Measurements from ENCODE around the gene ZNF831. TPM values are rescaled to one million over a fixed set of nuclear protein-coding genes. Genes with fewer than 3 reads are reported as not detected.

Gene ZNF831
- under 1 TPM; 0.07 to 0.10 (median 0.07) TPM for polyA plus RNA-seq (ENCODE audit: insufficient read length in 3 of 3)

- no peak for DNase-seq (ENCODE audit: low read depth in 3 of 3, low spot score in 2 of 3)
Observed at GRCh38 chr20:59163631-59164530, at the start of gene ZNF831. TSS of gene ZNF831 (plus strand) at chr20:59163821. CDS start at chr20:59191020, 27,199 bp downstream.

GRCh38 chr20:59117526-59117925, 46.1 kb upstream of the ZNF831 start:
- no peak for DNase-seq (ENCODE audit: low read depth in 3 of 3, low spot score in 2 of 3)

GRCh38 chr20:59118855-59119254, 44.8 kb upstream of the ZNF831 start:
- DNase-seq (ENCODE audit: low read depth in 3 of 3, low spot score in 2 of 3), result no peak

GRCh38 chr20:59120491-59120890, 43.1 kb upstream of the ZNF831 start:
- no peak for DNase-seq (ENCODE audit: low read depth in 3 of 3, low spot score in 2 of 3)

GRCh38 chr20:59120919-59121318, 42.7 kb upstream of the ZNF831 start:
- DNase-seq (ENCODE audit: low read depth in 3 of 3, low spot score in 2 of 3), result no peak

GRCh38 chr20:59121714-59122565, 41.7 kb upstream of the ZNF831 start:
- DNase-seq (ENCODE audit: low read depth in 3 of 3, low spot score in 2 of 3), result no peak

- no peak for DNase-seq (ENCODE audit: low read depth in 3 of 3, low spot score in 2 of 3)
Observed at GRCh38 chr20:59122566-59122919, 41.1 kb upstream of the ZNF831 start.

GRCh38 chr20:59123011-59123677, 40.5 kb upstream of the ZNF831 start:
- no peak for DNase-seq (ENCODE audit: low read depth in 3 of 3, low spot score in 2 of 3)

- no peak for DNase-seq (ENCODE audit: low read depth in 3 of 3, low spot score in 2 of 3)
Observed at GRCh38 chr20:59123678-59124255, 39.9 kb upstream of the ZNF831 start.

GRCh38 chr20:59124296-59125029, 39.2 kb upstream of the ZNF831 start:
- no peak for DNase-seq (ENCODE audit: low read depth in 3 of 3, low spot score in 2 of 3)

- no peak for DNase-seq (ENCODE audit: low read depth in 3 of 3, low spot score in 2 of 3)
Observed at GRCh38 chr20:59125332-59125731, 38.3 kb upstream of the ZNF831 start.

GRCh38 chr20:59125836-59126235, 37.8 kb upstream of the ZNF831 start:
- no peak for DNase-seq (ENCODE audit: low read depth in 3 of 3, low spot score in 2 of 3)

GRCh38 chr20:59127839-59128238, 35.8 kb upstream of the ZNF831 start:
- no peak for DNase-seq (ENCODE audit: low read depth in 3 of 3, low spot score in 2 of 3)

GRCh38 chr20:59131551-59132285, 31.9 kb upstream of the ZNF831 start:
- no peak for DNase-seq (ENCODE audit: low read depth in 3 of 3, low spot score in 2 of 3)

- DNase-seq (ENCODE audit: low read depth in 3 of 3, low spot score in 2 of 3), result no peak
Observed at GRCh38 chr20:59134182-59134581, 29.4 kb upstream of the ZNF831 start.

- no peak for DNase-seq (ENCODE audit: low read depth in 3 of 3, low spot score in 2 of 3)
Observed at GRCh38 chr20:59135093-59135492, 28.5 kb upstream of the ZNF831 start.

- no peak for DNase-seq (ENCODE audit: low read depth in 3 of 3, low spot score in 2 of 3)
Observed at GRCh38 chr20:59136027-59136426, 27.6 kb upstream of the ZNF831 start.

- DNase-seq (ENCODE audit: low read depth in 3 of 3, low spot score in 2 of 3), result no peak
Observed at GRCh38 chr20:59137532-59137931, 26.1 kb upstream of the ZNF831 start.

GRCh38 chr20:59138114-59138748, 25.4 kb upstream of the ZNF831 start:
- no peak for DNase-seq (ENCODE audit: low read depth in 3 of 3, low spot score in 2 of 3)

Data from right renal cortex interstitium (tissue), 3 donors.